ENCODE results near the gene SYT1.

SYT1 gene

GRCh38 chr12:78898416-78898815, 33.8 kb downstream of the SYT1 start:
- DNase-seq = no peak

GRCh38 chr12:78914859-78915331, 50.3 kb downstream of the SYT1 start:
- no peak for DNase-seq

GRCh38 chr12:78916845-78917480, 52.4 kb downstream of the SYT1 start:
- no peak for DNase-seq

GRCh38 chr12:78917513-78917912, 52.9 kb downstream of the SYT1 start:
- no peak for DNase-seq

- DNase-seq = no peak
These were observed 53.7 kb downstream of the SYT1 start for GRCh38 chr12:78918268-78918667.

GRCh38 chr12:78928200-78929074, 63.9 kb downstream of the SYT1 start:
- no peak for DNase-seq

- DNase-seq = no peak
These were observed 64.5 kb downstream of the SYT1 start for GRCh38 chr12:78929075-78929418.

GRCh38 chr12:78931466-78931990, 67.0 kb downstream of the SYT1 start:
- no peak for DNase-seq

GRCh38 chr12:78933014-78933413, 68.4 kb downstream of the SYT1 start:
- DNase-seq = no peak

GRCh38 chr12:78938341-78939084, 73.9 kb downstream of the SYT1 start:
- DNase-seq = no peak

- DNase-seq = no peak
These were observed 85.0 kb downstream of the SYT1 start for GRCh38 chr12:78949532-78949931.

GRCh38 chr12:78951803-78952551, 87.4 kb downstream of the SYT1 start:
- DNase-seq = no peak

GRCh38 chr12:78952552-78952929, 88.0 kb downstream of the SYT1 start:
- DNase-seq = no peak

GRCh38 chr12:78958941-78959340, 94.4 kb downstream of the SYT1 start:
- DNase-seq = no peak

GRCh38 chr12:78959556-78959955, 95.0 kb downstream of the SYT1 start:
- no peak for DNase-seq

GRCh38 chr12:78961171-78961570, 96.6 kb downstream of the SYT1 start:
- no peak for DNase-seq

- no peak for DNase-seq
These were observed 99.1 kb downstream of the SYT1 start for GRCh38 chr12:78963439-78964227.

- DNase-seq = no peak
These were observed 99.9 kb downstream of the SYT1 start for GRCh38 chr12:78964521-78964920.

GRCh38 chr12:78966062-78966461, 101.5 kb downstream of the SYT1 start:
- DNase-seq = no peak

GRCh38 chr12:78966926-78967325, 102.4 kb downstream of the SYT1 start:
- no peak for DNase-seq

GRCh38 chr12:78968226-78968625, 103.7 kb downstream of the SYT1 start:
- DNase-seq = no peak

GRCh38 chr12:78970041-78970440, 105.5 kb downstream of the SYT1 start:
- DNase-seq = no peak
